ENCODE measurements around the gene PRRC2B. TPM values are rescaled to one million over a fixed set of nuclear protein-coding genes. Genes with fewer than 3 reads are reported as not detected.

The PRRC2B gene
- total RNA-seq, 4 donors from 2014 or later, result 73.7 to 171 (median 98.9) TPM

DNA sequence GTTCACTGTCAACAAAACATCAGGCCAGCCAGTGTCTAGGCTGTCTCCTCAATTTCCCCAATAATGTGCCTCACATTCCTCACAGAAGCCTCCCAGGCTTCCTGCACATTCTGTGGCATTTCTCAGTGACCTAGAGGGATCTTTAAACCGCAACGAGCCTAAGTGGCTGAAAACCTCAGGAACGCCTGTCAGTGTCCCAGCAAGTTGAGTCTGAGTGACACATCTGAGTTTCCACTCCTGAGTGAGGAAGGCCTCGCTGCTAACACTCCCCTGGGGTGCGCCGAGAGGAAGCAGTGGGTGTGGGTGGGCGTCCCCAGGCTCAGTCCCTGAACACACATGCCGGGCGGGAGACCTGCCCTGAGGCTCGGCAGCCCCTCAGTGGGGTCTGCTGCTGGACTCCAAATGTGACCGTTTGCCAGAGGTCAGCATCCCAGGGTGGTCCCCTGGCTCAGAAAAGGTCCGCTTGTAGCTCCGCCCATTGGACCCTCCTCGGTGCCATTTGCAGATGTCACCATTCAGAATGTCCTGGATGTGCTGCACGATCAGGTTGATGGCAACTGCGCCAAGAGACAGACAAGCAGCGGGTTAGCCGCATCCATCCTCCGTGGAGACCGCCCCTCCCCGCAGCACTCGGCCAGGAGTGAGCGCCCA is 130.9 kb downstream of the PRRC2B start:
- Histone ChIP-seq H3K27ac (no peak overlapping the region), H3K9me3 (no peaks in the 10 kb centered on the region), H3K36me3 (peaks cover 0 to 26% (median 4%) of the 10 kb centered on the region in 4 donors), H3K27me3 (no peaks in the 10 kb centered on the region), H3K4me3 (no peak overlapping the region), H3K4me1 (peaks cover 4% of the 10 kb centered on the region in 4 donors)
- TF ChIP-seq POLR2A (IDR thresholded peaks at IDR 0.05) (no peak), EP300 (IDR thresholded peaks at IDR 0.05; ENCODE audit: low read depth) (no peak), POLR2AphosphoS5 (IDR thresholded peaks at IDR 0.05) (no peak)
- TF ChIP-seq, protein P1, sequence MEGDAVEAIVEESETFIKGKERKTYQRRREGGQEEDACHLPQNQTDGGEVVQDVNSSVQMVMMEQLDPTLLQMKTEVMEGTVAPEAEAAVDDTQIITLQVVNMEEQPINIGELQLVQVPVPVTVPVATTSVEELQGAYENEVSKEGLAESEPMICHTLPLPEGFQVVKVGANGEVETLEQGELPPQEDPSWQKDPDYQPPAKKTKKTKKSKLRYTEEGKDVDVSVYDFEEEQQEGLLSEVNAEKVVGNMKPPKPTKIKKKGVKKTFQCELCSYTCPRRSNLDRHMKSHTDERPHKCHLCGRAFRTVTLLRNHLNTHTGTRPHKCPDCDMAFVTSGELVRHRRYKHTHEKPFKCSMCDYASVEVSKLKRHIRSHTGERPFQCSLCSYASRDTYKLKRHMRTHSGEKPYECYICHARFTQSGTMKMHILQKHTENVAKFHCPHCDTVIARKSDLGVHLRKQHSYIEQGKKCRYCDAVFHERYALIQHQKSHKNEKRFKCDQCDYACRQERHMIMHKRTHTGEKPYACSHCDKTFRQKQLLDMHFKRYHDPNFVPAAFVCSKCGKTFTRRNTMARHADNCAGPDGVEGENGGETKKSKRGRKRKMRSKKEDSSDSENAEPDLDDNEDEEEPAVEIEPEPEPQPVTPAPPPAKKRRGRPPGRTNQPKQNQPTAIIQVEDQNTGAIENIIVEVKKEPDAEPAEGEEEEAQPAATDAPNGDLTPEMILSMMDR (IDR thresholded peaks at IDR 0.05), result no peak
- 90 to 97% methylated on average over 6 to 23 of the region's 23 CpGs for WGBS, 2 donors (ENCODE audit: low coverage in 1 of 2)
- no peak for DNase-seq
- intact Hi-C loops (cut with DNase I; ENCODE audit: low total_unique reads) (no loop called here), in situ Hi-C loops (cut with MboI; ENCODE audit: low pct_ligation_motif_present in 1 of 4, low pct_unique_long_range_greater_than_20kb in 1 of 4, low sequenced_read_pairs in 3 of 4) (no loop called here)

DNA sequence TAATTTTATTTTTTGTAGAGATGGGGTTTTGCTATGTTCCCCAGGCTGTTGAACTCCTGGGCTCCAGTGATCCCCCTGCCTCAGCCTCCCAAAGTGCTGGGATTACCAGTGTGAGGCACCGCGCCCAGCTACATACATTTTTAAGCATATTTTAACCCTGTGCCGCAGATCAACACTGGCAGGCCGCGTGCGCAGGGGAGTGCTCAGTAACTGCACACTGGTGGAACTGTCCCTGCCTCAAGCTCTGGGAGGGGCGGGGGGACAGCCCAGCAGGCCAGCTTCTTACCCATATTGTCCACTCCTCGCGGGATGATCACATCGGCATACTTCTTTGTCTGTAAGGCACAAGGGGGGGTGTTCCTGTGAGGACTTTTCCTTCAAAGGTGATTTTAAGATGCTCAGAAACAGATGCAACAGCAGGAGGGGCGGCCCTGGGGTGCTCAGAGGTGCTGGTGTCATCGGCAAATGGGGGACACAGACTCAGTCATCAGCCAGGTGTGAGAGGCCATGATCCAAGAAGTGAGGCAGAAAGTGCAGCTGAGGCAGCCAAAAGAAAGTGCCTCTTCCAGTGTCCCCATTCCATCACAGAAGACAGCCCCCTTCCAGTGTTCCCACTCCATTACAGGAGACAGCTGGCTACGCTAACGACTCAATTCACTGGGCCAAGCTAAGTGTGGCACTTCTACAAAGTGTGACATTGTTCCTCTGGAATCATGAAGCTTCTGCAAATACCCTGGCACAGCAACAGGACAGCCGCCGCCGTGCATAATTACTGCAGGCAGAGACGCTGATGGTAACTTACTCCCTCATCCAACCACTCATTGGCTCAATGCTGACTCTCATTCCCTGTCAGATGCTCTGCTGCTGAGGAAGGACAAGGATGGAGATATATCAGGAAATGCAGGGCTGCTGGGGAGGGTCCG is 132.0 kb downstream of the PRRC2B start:
- DNase-seq, result no peak
- TF ChIP-seq POLR2A (IDR thresholded peaks at IDR 0.05), result no peak
- no peak for TF ChIP-seq POLR2AphosphoS5 (IDR thresholded peaks at IDR 0.05)
- TF ChIP-seq, protein P1 (IDR thresholded peaks at IDR 0.05), result no peak
- TF ChIP-seq EP300 (IDR thresholded peaks at IDR 0.05; ENCODE audit: low read depth), result no peak
- Histone ChIP-seq H3K27ac (no peak overlapping the region), H3K9me3 (no peaks in the 10 kb centered on the region), H3K4me1 (peaks cover 8 to 12% (median 10%) of the 10 kb centered on the region in 4 donors), H3K27me3 (no peaks in the 10 kb centered on the region), H3K4me3 (no peak overlapping the region), H3K36me3 (peaks cover 0 to 17% (median 3%) of the 10 kb centered on the region in 4 donors)
- 91% methylated on average over 19 of the region's 19 CpGs; no CpG with 5 or more reads in 1 of the 2 donors for WGBS, 2 donors (ENCODE audit: low coverage in 1 of 2)
- in situ Hi-C loops (cut with MboI; ENCODE audit: low pct_ligation_motif_present in 1 of 4, low pct_unique_long_range_greater_than_20kb in 1 of 4, low sequenced_read_pairs in 3 of 4) (no loop called here), intact Hi-C loops (cut with DNase I; ENCODE audit: low total_unique reads) (no loop called here)

DNA sequence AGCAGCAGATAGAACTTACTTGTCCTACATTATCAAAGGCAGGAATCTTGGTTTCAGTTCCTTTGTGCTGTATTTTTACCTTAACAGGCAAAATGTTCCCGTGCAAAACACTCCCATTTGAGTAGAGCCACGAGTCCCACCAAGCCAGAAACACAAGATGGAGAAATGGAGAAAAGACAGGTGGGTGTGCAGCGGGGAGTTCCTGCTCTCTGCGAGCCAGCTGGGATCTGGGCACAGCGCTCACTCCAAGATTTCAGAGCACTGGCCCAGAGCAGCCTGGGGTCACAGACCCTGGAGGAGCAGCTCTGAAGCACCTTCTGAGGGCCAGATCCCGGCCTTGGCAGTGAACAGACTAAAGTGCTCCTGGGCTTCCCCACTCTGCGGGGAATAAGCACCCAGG is 134.3 kb downstream of the PRRC2B start:
- TF ChIP-seq EP300 (IDR thresholded peaks at IDR 0.05; ENCODE audit: low read depth) (no peak), POLR2A (IDR thresholded peaks at IDR 0.05) (no peak), POLR2AphosphoS5 (IDR thresholded peaks at IDR 0.05) (no peak)
- TF ChIP-seq, protein P1 (IDR thresholded peaks at IDR 0.05), result no peak
- no peaks in the 10 kb centered on the region for H3K9me3 ChIP-seq
- H3K4me3 ChIP-seq, result no peak overlapping the region
- intact Hi-C loops (cut with DNase I; ENCODE audit: low total_unique reads) (no loop called here), in situ Hi-C loops (cut with MboI; ENCODE audit: low pct_ligation_motif_present in 1 of 4, low pct_unique_long_range_greater_than_20kb in 1 of 4, low sequenced_read_pairs in 3 of 4) (no loop called here)
- no peak for DNase-seq
- H3K27me3 ChIP-seq, result no peaks in the 10 kb centered on the region
- peaks cover 12 to 17% (median 16%) of the 10 kb centered on the region in 4 donors for H3K4me1 ChIP-seq
- H3K27ac ChIP-seq, result no peak overlapping the region
- H3K36me3 ChIP-seq, result peaks cover 0 to 13% (median 3%) of the 10 kb centered on the region in 4 donors
- WGBS, 2 donors (ENCODE audit: low coverage in 1 of 2), result 82 to 91% methylated on average over 3 to 7 of the region's 7 CpGs

DNA sequence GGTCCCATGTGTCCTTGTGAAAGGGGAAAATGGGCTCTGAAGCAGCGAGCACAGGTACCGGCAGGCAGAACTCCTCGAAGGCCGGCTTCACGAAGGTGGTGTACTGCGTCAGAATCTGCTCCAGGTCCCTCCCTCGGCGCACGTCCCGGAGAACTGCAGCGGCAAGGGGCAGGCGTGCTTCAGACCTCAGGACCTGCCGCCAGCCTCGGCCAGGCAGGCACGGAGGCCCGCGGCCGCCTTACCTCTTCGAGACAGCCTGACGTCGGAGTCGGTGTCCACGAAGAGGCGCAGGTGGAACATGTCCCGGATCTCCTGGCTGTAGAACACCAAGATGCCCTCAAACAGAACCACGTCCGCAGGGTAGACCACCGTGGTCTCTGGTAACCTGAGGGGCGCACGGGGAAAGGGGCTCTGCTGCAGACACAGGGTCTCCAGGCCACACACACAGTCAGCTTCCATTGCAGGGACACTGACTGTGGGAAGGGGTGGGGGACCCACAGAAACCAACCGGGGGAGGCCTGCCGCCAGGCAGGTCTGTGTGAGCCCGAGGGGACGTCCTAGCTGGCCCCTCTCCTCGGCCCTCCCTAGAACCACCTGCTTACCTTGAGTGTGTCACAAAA is 135.1 kb downstream of the PRRC2B start:
- H3K36me3 ChIP-seq, result peaks cover 0 to 13% (median 3%) of the 10 kb centered on the region in 4 donors
- intact Hi-C loops (cut with DNase I; ENCODE audit: low total_unique reads) (no loop called here), in situ Hi-C loops (cut with MboI; ENCODE audit: low pct_ligation_motif_present in 1 of 4, low pct_unique_long_range_greater_than_20kb in 1 of 4, low sequenced_read_pairs in 3 of 4) (no loop called here)
- no peak overlapping the region for H3K27ac ChIP-seq
- DNase-seq, result no peak
- H3K9me3 ChIP-seq, result no peaks in the 10 kb centered on the region
- no peak overlapping the region for H3K4me3 ChIP-seq
- no peaks in the 10 kb centered on the region for H3K27me3 ChIP-seq
- TF ChIP-seq POLR2AphosphoS5 (IDR thresholded peaks at IDR 0.05) (no peak), POLR2A (IDR thresholded peaks at IDR 0.05) (no peak)
- TF ChIP-seq, protein P1 (IDR thresholded peaks at IDR 0.05), result no peak
- H3K4me1 ChIP-seq, result peaks cover 12 to 17% (median 16%) of the 10 kb centered on the region in 4 donors
- 96% methylated on average over 27 of the region's 35 CpGs; no CpG with 5 or more reads in 1 of the 2 donors for WGBS, 2 donors (ENCODE audit: low coverage in 1 of 2)

Measured in transverse colon (tissue), 4 donors.